DND-41 (cell line): ENCODE data around the gene SPRED1.

Experiments used
- ATAC-seq: fragments of 200-7000 bp; cut with Tn5 transposase; 3 replicates; pipeline ENCODE4 v1.9.1; 2021; ENCODE audit warnings: low read depth; ENCODE audit not compliant: insufficient read depth
- DNase-seq: peaks from one replicate; pipeline ENCODE4 v3.0.0-alpha.2; 2020
- H2AFZ ChIP-seq: 2 replicates; pipeline ENCODE4 v1.6.0; 2012; ENCODE audit warnings: low read depth, low read length
- H3K27ac ChIP-seq: 2 replicates; pipeline ENCODE4 v1.5.1; 2012; ENCODE audit warnings: low read length, inconsistent platforms
- H3K27me3 ChIP-seq: fragments of 200-600 bp; sonication (generic); 2 replicates; pipeline ENCODE4 v1.6.0; 2012; ENCODE audit warnings: low read length, mild to moderate bottlenecking, inconsistent platforms; ENCODE audit not compliant: insufficient read depth, poor library complexity
- H3K36me3 ChIP-seq: 2 replicates; pipeline ENCODE4 v1.5.1; 2012; ENCODE audit warnings: low read length, inconsistent platforms; ENCODE audit not compliant: insufficient read depth
- H3K4me1 ChIP-seq: 2 replicates; pipeline ENCODE4 v1.5.1; 2012; ENCODE audit warnings: mild to moderate bottlenecking, low read length; ENCODE audit not compliant: insufficient read depth
- H3K4me2 ChIP-seq: 2 replicates; pipeline ENCODE4 v1.6.0; 2012; ENCODE audit warnings: mild to moderate bottlenecking, moderate library complexity, low read length, inconsistent platforms; ENCODE audit not compliant: insufficient read depth
- H3K4me3 ChIP-seq, 2 experiments: fragments of 200-600 bp in 1 of 2; shearing (Covaris generic) in 1 of 2; 2 replicates each; pipeline ENCODE4 v1.5.1; 2012 to 2016; ENCODE audit warnings: inconsistent platforms in 2 of 2, low read length in 2 of 2, mild to moderate bottlenecking in 2 of 2, low read depth in 1 of 2, moderate library complexity in 1 of 2
- H3K79me2 ChIP-seq: 2 replicates; pipeline ENCODE4 v1.6.0; 2012; ENCODE audit warnings: low read length, inconsistent platforms; ENCODE audit not compliant: insufficient read depth
- H3K9ac ChIP-seq: 2 replicates; pipeline ENCODE4 v1.6.0; 2012; ENCODE audit warnings: low read depth, mild to moderate bottlenecking, inconsistent platforms, low read length, moderate library complexity
- H3K9me3 ChIP-seq: 2 replicates; pipeline ENCODE4 v1.5.1; 2012; ENCODE audit warnings: low read length, moderate library complexity, mild to moderate bottlenecking, inconsistent platforms; ENCODE audit not compliant: insufficient read depth, severe bottlenecking
- H4K20me1 ChIP-seq: 2 replicates; pipeline ENCODE4 v1.6.0; 2012; ENCODE audit warnings: low read length; ENCODE audit not compliant: insufficient read depth
- EZH2 ChIP-seq: IDR thresholded peaks from 3 replicates; pipeline ENCODE4 v1.6.1; 2012; ENCODE audit warnings: borderline replicate concordance, low read depth, mild to moderate bottlenecking, moderate library complexity, low read length, inconsistent platforms; ENCODE audit not compliant: severe bottlenecking
- TF ChIP-seq, protein P1 (sequence below): IDR thresholded peaks from 2 replicates; pipeline ENCODE4 v1.5.1; 2012; ENCODE audit warnings: borderline replicate concordance, low read length, moderate library complexity, mild to moderate bottlenecking; ENCODE audit not compliant: poor library complexity, severe bottlenecking; ENCODE audit errors: extremely low read depth

The SPRED1 gene

DNA sequence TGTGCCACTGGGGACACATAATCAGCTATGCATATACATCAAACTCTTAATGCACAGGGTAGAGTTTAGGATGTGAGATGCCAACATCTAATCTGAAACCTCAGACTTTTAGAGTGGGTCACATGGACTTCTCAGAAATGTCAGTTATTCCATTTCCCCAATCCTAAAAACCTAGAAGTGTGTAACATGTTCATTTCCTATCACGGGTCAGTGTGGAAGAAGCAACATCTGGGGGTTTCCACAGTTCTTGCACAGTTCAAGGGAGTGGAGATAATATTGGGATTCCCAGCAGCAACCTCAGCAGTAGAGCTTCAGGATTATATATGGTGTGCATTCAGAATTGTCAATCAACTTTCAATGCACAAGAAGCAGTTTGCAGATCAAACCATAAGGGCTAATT is 44.4 kb upstream of the SPRED1 start:
- H3K9me3 ChIP-seq, result no peaks in the 10 kb centered on the region
- H3K27ac ChIP-seq, result no peak overlapping the region
- DNase-seq (no peak), ATAC-seq (no peak)
- H3K9ac ChIP-seq, result no peak overlapping the region
- no peaks in the 10 kb centered on the region for H3K79me2 ChIP-seq
- no peak for TF ChIP-seq EZH2
- TF ChIP-seq, protein P1, sequence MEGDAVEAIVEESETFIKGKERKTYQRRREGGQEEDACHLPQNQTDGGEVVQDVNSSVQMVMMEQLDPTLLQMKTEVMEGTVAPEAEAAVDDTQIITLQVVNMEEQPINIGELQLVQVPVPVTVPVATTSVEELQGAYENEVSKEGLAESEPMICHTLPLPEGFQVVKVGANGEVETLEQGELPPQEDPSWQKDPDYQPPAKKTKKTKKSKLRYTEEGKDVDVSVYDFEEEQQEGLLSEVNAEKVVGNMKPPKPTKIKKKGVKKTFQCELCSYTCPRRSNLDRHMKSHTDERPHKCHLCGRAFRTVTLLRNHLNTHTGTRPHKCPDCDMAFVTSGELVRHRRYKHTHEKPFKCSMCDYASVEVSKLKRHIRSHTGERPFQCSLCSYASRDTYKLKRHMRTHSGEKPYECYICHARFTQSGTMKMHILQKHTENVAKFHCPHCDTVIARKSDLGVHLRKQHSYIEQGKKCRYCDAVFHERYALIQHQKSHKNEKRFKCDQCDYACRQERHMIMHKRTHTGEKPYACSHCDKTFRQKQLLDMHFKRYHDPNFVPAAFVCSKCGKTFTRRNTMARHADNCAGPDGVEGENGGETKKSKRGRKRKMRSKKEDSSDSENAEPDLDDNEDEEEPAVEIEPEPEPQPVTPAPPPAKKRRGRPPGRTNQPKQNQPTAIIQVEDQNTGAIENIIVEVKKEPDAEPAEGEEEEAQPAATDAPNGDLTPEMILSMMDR, result no peak
- no peaks in the 10 kb centered on the region for H3K4me1 ChIP-seq
- no peaks in the 10 kb centered on the region for H3K27me3 ChIP-seq
- no peaks in the 10 kb centered on the region for H3K36me3 ChIP-seq
- H3K4me3 ChIP-seq, result no peak overlapping the region
- no peak overlapping the region for H2AFZ ChIP-seq
- no peaks in the 10 kb centered on the region for H4K20me1 ChIP-seq
- no peak overlapping the region for H3K4me2 ChIP-seq

- Histone ChIP-seq H3K27me3 (peaks cover 3% of the 10 kb centered on the region), H3K27ac (no peak overlapping the region), H3K4me1 (no peaks in the 10 kb centered on the region), H4K20me1 (no peaks in the 10 kb centered on the region), H3K4me2 (no peak overlapping the region), H2AFZ (no peak overlapping the region), H3K9me3 (no peaks in the 10 kb centered on the region), H3K79me2 (no peaks in the 10 kb centered on the region), H3K4me3 (no peak overlapping the region), H3K36me3 (no peaks in the 10 kb centered on the region), H3K9ac (no peak overlapping the region)
- DNase-seq (no peak), ATAC-seq (no peak)
- TF ChIP-seq EZH2, result no peak
- TF ChIP-seq, protein P1, result no peak
Observed at GRCh38 chr15:38208779-38209178, 43.9 kb upstream of the SPRED1 start.

DNA sequence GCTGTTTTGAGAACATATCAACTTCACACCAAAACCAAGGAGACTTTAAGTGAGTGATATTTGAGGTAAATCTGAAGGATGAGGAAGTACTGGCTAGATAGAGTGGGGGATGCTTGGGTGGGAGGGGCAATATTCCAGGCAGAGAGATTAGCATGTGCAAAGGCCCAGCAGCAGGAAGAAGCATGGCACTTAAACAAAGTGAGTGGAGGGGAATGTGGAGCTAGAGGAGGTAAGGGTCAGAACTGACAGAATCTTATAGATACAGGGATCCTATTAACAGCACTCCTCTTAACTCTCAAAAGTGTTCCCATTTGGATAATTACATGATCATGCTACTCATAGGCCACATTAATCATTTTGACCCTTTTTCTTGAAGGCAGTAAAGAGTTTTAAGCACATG is 41.4 kb upstream of the SPRED1 start:
- Histone ChIP-seq H3K9ac (no peak overlapping the region), H2AFZ (no peak overlapping the region), H3K27me3 (peaks cover 8% of the 10 kb centered on the region), H3K4me1 (no peaks in the 10 kb centered on the region), H3K36me3 (no peaks in the 10 kb centered on the region), H4K20me1 (no peaks in the 10 kb centered on the region), H3K27ac (no peak overlapping the region), H3K79me2 (no peaks in the 10 kb centered on the region), H3K4me3 (no peak overlapping the region), H3K4me2 (no peak overlapping the region), H3K9me3 (no peaks in the 10 kb centered on the region)
- no peak for ATAC-seq
- TF ChIP-seq EZH2, result no peak
- TF ChIP-seq, protein P1, result no peak
- DNase-seq, result no peak

GRCh38 chr15:38211811-38212210 is 40.8 kb upstream of the SPRED1 start:
- Histone ChIP-seq H3K9ac (no peak overlapping the region), H3K4me3 (no peak overlapping the region), H3K36me3 (no peaks in the 10 kb centered on the region), H3K27ac (no peak overlapping the region), H2AFZ (no peak overlapping the region), H3K4me1 (no peaks in the 10 kb centered on the region), H3K79me2 (no peaks in the 10 kb centered on the region), H3K4me2 (no peak overlapping the region), H3K9me3 (no peaks in the 10 kb centered on the region), H4K20me1 (no peaks in the 10 kb centered on the region), H3K27me3 (peaks cover 8% of the 10 kb centered on the region)
- DNase-seq (no peak), ATAC-seq (no peak)
- no peak for TF ChIP-seq EZH2
- TF ChIP-seq, protein P1, result no peak
